ENCODE data around the gene VGLL4.
A peak's percentile ranks its signal among the peaks of the same experiment; 100 is the strongest.

VGLL4 gene

DNA sequence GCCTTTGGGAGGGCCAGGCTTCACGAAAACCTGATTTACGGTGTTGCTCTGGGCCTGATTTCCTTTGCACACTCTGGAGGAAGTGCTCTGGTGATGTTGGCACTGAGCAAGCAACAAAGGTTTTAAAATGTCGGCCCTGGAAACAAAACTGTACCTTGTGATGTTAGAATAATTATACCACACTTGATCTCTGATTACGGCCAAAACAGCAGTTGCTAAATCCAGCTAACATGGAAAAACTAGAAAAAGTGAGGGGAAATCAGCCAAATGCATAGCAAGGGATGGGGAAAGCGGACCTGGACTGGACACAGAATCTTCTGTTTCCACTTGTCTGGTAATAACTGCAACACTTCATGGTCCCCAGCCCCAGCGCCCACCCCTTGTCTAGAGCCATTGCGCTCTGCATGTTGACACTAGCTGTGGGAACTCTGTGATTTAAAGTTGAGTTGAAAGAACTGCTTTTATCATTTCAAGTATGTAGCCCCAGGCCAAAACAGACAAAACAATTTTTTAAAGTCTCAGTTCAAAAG lies 120.1 kb downstream of the VGLL4 start:
- peak; percentile 49 for DNase-seq

DNA sequence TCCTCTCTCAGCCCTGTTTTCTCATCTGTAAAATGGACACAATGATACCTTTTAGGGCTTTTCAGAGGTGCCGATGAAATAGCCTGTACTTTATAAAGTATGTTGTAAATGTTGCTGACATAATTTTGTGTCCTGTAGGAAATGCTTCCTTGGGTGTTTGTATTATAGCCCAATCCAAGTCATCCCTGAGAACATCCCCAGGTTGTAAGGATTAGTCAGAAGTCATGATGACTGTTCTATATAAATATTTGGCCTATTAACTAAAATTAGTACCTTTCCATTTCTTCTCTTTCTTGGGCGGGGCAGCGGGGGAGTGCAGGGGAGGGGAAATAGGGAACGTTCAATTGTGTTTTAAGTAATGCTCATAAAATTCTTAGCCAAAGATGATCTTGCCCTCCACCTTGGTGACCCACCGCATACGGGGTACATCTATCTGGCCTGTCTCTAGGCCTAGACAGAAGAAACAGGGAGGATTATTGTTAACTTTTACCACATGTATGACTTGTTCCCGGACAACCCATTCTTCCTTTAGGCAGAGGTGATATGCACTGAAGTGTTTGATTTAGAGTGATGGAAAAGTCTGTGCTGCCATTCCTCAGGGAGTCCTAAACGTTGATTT lies 120.7 kb downstream of the VGLL4 start:
- DNase-seq = peak; percentile 32

DNA sequence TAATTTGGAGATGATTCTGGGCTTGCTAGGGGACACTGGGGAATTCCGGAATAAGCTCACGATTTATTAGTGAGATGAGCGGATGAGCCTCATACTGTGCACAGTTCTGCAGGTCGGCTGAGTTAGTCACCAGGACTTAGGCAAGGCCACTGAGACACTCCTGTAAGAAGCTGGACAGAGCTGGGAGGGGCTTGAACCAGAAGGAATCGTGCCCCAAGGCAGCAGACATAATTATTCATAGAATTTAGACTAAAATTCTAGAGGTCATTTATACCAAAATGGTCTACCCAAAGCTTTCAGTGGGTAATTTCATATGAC lies 121.4 kb downstream of the VGLL4 start:
- no peak for DNase-seq

DNA sequence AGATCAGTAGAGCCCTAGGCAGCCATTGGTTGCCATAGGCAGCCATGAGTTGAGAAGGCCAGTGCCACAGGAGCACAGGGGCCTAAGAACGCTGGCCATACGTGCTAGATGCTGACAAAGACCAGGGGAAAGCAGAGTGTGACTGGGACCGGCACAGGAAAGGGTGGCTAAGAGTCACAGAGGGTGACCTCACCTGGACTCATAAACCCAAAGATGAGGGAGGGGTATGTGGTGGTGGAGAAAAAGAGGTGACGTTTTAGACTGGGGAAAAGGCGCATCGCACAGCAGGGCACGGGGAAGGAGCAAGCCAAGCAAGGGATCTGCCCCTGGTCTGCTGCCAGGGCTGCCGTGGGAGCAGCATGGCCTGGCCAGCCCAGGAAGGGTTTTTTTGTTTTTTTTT lies 122.5 kb downstream of the VGLL4 start:
- DNase-seq = no peak

DNA sequence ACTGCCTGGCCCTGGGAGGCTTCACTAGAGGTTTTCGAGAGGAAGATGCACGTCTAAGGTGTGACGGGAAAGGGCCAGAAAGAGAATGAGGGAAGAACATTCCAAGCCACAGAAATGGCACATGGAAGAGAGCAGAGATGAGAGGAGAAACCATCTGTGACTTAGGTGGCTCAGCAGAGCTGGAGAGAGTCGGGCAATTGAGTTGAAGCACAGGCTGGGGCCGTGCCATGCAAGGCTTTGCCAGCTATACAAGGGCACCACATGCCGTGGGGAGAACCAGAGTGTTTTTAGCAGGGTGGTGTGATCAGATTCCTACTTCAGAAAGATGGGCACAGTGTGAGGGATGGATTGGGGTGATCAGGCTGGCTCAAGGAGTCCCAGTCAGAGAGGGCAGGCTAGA lies 126.1 kb downstream of the VGLL4 start:
- no peak for DNase-seq

DNA sequence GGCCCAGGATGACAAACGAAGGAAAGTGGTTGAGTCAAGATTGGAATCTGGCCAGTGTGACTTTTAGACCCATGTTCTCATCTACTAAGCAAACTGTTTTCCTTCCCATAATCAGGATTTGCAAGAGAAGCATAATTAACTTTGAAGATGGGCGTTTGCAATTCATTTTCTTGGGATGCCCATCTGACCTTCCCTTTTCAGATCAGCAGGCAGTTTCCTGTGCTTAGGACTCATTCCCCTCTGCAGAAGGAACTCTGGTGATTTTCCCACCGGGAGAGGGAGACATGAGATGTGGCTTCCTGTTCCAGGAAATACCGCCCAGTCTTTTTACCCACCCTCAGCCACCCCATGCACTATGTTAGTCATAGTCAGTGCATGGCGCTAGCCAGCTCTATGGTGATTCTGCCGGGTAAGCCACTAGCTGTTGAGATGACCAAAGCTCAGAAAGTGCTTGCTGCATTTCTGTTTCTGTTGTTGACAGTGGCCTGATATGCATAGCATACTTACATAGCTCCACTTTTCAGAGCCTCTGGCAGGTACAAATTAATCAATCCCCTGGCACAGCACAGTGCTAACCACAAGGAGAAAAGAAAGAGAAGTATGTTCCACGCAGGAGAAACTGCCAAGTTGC lies 129.4 kb downstream of the VGLL4 start:
- no peak for DNase-seq

DNA sequence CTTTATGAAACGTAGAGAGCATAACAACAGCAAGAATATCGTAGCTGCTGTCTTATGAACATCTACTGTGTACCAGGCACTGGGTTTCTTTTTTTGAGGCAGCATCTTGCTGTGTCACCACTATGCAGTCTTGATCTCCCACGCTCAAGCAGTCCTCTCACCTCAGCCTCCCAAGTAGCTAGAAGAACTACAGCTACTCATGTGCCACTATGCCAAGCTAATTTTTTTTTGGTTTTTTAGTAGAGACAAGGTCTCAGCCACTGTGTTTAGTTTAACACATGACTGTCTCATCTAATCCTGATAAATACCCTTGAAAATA lies 129.9 kb downstream of the VGLL4 start:
- DNase-seq = peak; percentile 13

DNA sequence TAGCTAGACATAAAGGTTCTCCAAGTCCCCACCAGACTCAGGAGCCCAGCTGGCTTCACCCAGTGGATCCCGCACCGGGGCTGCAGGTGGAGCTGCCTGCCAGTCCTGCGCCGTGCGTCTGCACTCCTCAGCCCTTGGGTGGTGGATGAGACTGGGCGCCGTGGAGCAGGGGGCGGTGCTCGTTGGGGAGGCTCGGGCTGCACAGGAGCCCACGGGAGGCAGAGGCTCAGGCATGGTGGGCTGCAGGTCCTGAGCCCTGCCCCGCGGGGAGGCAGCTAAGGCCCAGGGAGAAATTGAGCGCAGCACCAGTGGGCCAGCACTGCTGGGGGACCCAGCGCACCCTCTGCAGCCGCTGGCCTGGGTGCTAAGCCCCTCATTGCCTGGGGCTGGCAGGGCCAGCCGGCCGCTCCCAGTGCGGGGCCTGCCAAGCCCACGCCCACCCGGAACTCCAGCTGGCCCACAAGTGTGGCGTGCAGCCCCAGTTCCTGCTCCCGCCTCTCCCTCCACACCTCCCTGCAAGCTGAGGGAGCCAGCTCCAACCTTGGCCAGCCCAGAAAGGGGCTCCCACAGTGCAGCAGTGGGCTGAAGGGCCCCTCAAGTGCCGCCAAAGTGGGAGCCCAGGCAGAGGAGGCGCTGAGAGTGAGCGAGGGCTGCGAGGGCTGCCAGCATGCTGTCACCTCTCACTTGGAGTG lies 130.4 kb downstream of the VGLL4 start:
- DNase-seq = peak; percentile 25

DNA sequence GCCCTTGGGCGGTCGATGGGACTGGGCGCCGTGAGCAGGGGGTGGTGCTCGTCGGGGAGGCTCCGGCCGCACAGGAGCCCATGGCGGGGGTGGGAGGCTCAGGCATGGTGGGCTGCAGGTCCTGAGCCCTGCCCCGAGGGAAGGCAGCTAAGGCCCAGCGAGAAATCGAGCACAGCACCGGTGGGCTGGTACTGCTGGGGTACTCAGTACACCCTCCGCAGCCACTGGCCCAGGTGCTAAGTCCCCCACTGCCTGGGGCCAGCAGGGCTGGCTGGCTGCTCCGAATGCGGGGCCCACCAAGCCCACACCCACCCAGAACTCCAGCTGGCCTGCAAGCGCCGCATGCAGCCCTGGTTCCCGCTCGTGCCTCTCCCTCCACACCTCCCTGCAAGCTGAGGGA lies 132.1 kb downstream of the VGLL4 start:
- peak; percentile 41 for DNase-seq

DNA sequence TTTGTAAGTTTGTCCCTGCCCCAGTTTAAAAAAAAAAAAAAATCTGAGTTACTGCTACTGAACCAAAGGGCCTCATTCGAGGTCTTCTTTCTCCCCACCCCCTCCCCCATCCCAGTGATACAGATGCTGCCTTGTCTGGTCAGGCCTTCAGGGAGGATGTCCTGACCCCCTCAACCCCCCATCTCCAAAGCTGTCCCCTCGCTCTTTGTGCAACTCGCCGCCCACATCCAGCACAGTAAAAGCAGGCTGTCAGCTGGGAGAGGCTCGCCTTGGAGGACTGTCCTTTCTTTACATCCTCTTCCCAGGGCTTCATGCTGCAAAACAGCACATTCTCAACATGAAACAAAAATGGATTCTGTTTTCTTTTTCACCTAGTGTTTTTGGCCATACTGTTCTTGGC lies 133.4 kb downstream of the VGLL4 start:
- peak; percentile 51 for DNase-seq

DNA sequence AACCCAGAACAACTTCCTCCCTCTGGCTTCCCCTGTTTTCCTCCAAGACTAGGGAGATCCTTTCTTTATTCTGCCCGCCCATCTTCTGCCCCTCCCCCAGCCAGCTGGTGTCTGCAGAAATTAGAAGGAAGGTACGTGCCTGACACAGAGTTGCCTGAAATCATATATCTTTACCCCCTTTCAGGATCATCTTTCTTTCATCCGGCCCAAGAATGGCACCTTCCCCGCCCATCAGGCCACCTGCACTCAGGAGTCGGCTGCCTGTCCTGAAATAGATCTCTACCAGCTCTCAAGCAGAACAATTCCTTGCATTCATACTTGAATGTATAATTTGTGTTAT lies 133.7 kb downstream of the VGLL4 start:
- peak; percentile 51 for DNase-seq

DNA sequence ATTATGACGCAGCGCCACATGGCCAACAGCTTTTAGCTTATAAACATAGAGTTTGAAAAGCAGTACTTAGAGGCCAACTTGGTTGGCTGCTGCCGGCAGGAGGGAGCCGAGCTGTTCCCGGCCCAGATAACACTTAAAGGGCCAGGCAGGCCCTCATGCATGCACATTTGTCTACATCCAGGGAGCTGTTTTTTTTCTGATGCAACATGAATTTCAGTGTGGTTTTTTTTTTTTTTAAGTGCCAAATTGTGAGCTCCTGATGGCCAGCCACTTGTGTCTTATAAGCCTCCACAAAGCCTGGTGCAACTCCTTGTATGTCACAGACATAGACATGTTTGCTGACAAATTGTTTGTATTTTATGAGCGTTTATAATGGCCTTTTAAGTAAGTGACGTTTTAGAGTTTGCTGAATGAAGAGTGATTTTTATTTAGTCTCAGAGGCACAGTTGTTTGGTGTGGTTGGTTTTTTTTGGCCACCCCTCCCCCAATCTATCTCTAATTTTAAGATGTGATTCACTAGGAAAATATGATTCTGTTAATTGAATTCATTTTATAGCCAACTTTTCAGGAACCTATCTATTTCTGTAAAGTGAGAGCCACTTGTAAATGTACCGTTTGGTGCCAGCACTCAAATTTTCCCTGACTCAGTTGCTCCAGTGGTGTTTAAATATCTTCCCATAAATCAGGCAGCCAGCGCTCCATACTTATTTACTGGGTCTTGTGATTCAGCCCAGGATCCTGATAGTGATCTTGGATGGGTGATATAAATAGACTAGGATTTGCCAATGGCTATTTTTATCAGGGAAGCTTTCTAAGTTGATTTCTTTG lies 134.3 kb downstream of the VGLL4 start:
- peak; percentile 81 for DNase-seq

DNA sequence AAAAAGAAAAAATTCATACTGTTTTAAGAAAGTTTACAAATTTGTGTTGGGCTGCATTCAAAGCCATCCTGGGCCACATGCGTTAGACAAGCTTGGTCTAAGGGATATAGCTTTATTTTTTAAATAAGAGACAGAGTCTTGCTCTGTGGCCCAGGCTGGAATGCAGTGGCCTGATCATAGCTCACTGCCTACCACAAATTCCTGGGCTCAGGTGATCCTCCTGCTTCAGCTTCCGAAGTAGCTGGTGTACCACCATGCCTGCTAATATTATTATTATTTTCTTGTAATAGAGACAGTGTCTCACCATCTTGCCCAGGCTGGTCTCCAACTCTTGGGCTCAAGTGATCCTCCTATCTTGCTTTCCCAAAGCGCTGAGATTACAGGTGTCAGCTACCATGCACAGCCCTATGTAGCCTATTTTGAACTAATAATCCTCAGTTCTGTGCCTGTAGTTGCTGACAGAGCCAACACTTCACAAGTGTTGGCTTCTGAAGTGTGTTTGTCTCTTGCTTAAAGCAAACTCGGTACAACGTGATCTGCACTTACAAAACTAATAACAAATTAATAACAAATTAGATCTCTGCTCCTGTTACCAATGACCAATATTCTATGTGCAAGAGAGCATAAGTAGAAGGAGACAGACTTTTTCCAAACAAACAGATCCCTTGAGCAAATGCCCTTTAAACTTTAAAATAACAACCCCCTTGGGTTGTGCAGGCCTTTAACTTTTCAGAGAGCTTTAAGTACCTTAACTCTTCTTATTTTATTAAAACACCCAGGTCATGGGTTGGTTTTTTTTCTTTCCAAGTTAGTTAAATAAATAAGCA lies 135.2 kb downstream of the VGLL4 start:
- peak; percentile 12 for DNase-seq

DNA sequence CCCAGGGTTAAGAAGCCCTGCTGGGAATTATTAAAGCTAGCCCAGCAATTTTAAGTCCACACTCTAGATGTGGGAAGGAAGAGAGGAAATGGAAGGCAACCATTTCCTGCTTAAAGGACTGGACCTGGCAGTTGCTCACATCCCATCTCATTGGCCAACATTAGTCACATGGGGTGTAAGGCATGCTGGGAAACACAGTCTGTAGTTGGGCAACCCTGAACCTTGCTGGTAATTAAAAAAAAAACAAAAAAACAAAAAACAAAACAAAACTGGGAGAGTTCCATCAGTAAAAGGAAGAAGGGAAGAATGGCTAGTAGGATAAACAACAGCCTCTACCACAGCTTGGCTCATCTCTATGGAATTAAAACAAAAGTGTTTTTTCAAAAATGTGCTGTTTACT lies 136.0 kb downstream of the VGLL4 start:
- DNase-seq = no peak

Measured in islet precursor cell (in vitro differentiated cells).